Brain microvascular endothelial cell (primary cell): ENCODE data around the gene SEMA3F.

Experiments used
- DNase-seq: peaks from one replicate; pipeline ENCODE4 v3.0.0-alpha.2; 2020
- H3K27ac ChIP-seq: fragments of 250-450 bp; sonication (Bioruptor Pico); 2 replicates; pipeline ENCODE4 v1.5.1; 2020; ENCODE audit warnings: mild to moderate bottlenecking, moderate library complexity
- H3K27me3 ChIP-seq: fragments of 250-450 bp; sonication (Bioruptor Pico); replicated peaks from 2 replicates; pipeline ENCODE4 v1.5.1; 2020; ENCODE audit warnings: mild to moderate bottlenecking
- H3K36me3 ChIP-seq: fragments of 250-450 bp; sonication (Bioruptor Pico); replicated peaks from 2 replicates; pipeline ENCODE4 v1.5.1; 2020; ENCODE audit warnings: mild to moderate bottlenecking
- H3K4me3 ChIP-seq: 2 replicates; pipeline ENCODE4 v1.5.1; 2011; ENCODE audit warnings: low read depth, mild to moderate bottlenecking, control low read depth, low read length, moderate library complexity
- in situ Hi-C: cut with HindIII; loops from 2 replicates; pipeline ENCODE4 v1.10.0; 2017; ENCODE audit warnings: low sequenced_read_pairs, low pct_ligation_motif_present
- TF ChIP-seq, protein P1 (sequence below): IDR thresholded peaks from 2 replicates; pipeline ENCODE4 v1.5.1; 2011; ENCODE audit warnings: low read depth, mild to moderate bottlenecking, moderate library complexity, low read length, control low read depth, inconsistent platforms; ENCODE audit errors: missing control alignments

Gene SEMA3F

DNA sequence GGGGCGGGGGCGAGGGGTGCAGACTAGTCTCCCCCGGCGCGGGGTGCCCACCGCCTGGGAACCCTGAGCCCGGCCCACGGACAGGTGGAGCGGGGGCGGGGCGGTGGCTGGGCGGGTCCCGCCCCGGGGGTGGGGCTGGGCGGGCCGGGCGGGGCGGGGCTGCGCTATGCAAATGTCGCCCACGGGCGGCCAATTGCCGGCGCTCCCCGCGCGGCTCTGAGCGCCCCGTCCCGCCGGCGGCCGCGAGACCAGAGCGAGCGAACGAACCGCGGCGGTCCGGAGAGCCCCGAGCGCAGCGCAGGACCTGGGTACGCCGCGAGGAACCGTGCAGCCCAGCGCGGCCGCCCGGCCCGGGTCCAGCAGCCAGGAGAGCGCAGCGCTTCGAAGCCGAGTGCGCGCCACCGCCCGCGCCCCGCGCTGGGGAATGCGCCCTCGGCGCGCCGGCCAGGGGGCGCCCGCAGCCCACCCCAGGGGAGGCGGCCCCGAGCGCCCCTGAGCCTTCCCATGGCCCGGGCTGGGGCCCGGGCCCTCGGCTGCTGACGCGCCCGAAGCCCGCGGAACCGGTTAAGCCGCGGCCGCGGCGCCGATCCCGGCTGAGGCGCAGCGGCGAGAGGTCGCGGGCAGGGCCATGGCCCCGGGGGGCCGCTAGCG is at the start of gene SEMA3F:
Gene SEMA3F, plus strand, starts transcription at position 485 of the 651 bp plus-strand sequence. CDS start 4,299 bp downstream, outside the sequence.
- DNase-seq, result peak; percentile 7
- Histone ChIP-seq H3K4me3 (peak within 1 kb of the TSS; percentile 39), H3K36me3 (no peaks in the 10 kb centered on the region), H3K27ac (no peak within 1 kb of the TSS), H3K27me3 (peaks cover 8% of the 10 kb centered on the region)
- TF ChIP-seq, protein P1, sequence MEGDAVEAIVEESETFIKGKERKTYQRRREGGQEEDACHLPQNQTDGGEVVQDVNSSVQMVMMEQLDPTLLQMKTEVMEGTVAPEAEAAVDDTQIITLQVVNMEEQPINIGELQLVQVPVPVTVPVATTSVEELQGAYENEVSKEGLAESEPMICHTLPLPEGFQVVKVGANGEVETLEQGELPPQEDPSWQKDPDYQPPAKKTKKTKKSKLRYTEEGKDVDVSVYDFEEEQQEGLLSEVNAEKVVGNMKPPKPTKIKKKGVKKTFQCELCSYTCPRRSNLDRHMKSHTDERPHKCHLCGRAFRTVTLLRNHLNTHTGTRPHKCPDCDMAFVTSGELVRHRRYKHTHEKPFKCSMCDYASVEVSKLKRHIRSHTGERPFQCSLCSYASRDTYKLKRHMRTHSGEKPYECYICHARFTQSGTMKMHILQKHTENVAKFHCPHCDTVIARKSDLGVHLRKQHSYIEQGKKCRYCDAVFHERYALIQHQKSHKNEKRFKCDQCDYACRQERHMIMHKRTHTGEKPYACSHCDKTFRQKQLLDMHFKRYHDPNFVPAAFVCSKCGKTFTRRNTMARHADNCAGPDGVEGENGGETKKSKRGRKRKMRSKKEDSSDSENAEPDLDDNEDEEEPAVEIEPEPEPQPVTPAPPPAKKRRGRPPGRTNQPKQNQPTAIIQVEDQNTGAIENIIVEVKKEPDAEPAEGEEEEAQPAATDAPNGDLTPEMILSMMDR, result no peak
- in situ Hi-C loops, result no loop called here

DNA sequence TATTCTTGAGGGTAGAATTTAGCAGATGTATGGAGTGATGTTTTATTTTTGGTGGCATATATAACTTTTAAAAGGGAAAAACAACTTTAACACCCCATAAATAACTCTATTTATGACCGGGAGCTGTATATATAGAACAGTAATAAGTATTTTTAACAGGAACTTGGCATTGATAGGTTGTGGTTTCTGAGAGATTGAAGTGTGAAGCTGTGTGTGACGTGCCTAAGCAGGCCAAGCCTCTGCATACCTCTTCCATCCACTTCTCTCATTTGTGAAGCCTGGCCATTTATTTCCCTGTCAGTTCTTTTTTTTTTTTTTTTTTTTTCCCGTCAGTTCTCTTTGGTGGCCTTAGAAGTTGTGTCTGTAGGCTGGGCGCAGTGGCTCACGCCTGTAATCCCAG is 43.4 kb upstream of the SEMA3F start:
- H3K4me3 ChIP-seq, result no peak overlapping the region
- in situ Hi-C loops, result no loop called here
- no peak for DNase-seq
- no peak overlapping the region for H3K27ac ChIP-seq
- H3K27me3 ChIP-seq, result no peaks in the 10 kb centered on the region
- TF ChIP-seq, protein P1, result no peak
- H3K36me3 ChIP-seq, result peaks cover 94% of the 10 kb centered on the region

DNA sequence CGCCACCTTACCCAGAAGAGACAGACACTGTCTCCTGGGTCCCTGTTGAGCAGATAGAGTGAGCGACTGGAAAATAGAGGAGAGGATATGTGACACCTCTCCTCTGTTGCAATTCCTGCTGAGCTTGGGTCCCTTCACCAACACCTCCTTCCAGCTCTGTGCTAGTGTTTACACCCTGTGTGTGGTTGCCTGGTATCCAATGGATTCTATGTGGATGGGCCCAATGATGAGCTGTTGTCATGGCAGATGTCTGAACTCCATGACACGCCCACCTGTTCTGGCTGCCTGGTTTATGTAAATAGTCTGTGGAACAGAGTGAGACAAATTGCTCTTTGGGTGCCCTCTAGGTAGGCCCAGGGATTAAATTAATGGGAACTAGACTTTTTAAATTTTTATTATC is 42.7 kb upstream of the SEMA3F start:
- TF ChIP-seq, protein P1, result no peak
- Histone ChIP-seq H3K36me3 (peaks cover 94% of the 10 kb centered on the region), H3K27ac (no peak overlapping the region), H3K27me3 (no peaks in the 10 kb centered on the region), H3K4me3 (no peak overlapping the region)
- no peak for DNase-seq
- in situ Hi-C loops, result no loop called here

DNA sequence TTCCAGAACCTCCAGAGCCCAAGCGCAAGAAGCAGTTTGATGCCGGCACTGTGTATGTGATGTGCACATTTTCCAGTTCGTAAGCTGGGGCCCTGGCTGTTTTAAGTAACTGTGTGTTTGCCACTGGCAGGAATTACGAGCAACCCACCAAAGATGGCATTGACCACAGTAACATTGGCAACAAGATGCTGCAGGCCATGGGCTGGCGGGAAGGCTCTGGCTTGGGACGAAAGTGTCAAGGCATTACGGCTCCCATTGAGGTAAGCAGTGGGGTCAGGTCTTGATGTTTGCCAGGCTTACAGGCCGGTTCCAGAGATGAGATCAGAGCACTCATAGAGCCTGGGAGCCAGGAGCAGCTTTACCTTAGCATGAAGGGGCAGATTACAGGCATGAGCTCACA is 38.0 kb upstream of the SEMA3F start:
- no peak for DNase-seq
- peaks cover 84% of the 10 kb centered on the region for H3K36me3 ChIP-seq
- no peak overlapping the region for H3K27ac ChIP-seq
- in situ Hi-C loops, result no loop called here
- TF ChIP-seq, protein P1, result no peak
- no peak overlapping the region for H3K4me3 ChIP-seq
- H3K27me3 ChIP-seq, result no peaks in the 10 kb centered on the region

DNA sequence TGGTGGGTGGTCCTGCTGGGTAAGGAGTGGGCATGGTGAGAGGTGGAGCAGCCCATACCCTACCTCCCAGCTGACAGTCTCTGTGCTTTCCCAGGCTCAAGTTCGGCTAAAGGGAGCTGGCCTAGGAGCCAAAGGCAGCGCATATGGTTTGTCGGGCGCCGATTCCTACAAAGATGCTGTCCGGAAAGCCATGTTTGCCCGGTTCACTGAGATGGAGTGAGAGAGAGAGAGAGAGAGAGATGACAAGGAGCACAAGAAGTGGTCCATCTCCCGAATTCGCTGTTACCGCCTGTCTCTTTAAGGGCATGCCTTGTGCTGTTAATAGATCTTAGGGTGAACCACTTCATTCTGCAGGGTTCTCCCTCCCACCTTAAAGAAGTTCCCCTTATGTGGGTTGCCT is 36.9 kb upstream of the SEMA3F start:
- H3K27ac ChIP-seq, result no peak overlapping the region
- H3K4me3 ChIP-seq, result no peak overlapping the region
- in situ Hi-C loops, result no loop called here
- DNase-seq, result no peak
- TF ChIP-seq, protein P1, result no peak
- no peaks in the 10 kb centered on the region for H3K27me3 ChIP-seq
- H3K36me3 ChIP-seq, result peaks cover 74% of the 10 kb centered on the region

DNA sequence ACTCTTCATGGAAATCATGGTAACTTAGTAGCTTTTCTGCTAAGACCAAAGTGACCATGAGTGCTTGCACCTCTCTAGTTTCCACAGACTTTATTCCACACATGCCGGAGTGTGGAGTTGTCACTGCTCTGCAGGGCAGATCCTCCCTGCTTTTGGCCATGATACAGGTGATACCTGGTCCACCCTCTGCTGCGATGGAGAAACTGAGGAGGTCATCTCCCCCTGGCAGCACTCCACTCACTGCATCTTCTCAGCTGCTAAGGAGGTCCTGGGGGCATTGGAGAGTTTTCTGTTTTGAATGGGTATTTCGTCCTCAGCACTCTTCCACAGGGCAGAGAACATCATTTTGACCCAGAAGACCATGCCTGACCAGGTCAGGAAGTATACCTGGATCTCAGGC is 35.3 kb upstream of the SEMA3F start:
- no peak overlapping the region for H3K27ac ChIP-seq
- in situ Hi-C loops, result no loop called here
- no peaks in the 10 kb centered on the region for H3K27me3 ChIP-seq
- peaks cover 59% of the 10 kb centered on the region for H3K36me3 ChIP-seq
- no peak for DNase-seq
- TF ChIP-seq, protein P1, result no peak
- H3K4me3 ChIP-seq, result no peak overlapping the region
